Loucy (cell line): Measurements from ENCODE around the gene NDUFAF2.

Experiments
- H2AFZ ChIP-seq: fragments of 200-600 bp; sonication (generic); 2 replicates; pipeline ENCODE4 v1.6.0; 2016; ENCODE audit warnings: antibody characterized with exemption, mild to moderate bottlenecking, low read length, moderate library complexity
- H3F3A ChIP-seq: fragments of 200-600 bp; 2 replicates; pipeline ENCODE4 v1.6.0; 2016; ENCODE audit warnings: antibody characterized with exemption, low read depth, mild to moderate bottlenecking
- H3K27me3 ChIP-seq: fragments of 200-600 bp; sonication (generic); 2 replicates; pipeline ENCODE4 v1.6.1; 2014; ENCODE audit warnings: low read length, mild to moderate bottlenecking; ENCODE audit not compliant: insufficient read depth, poor library complexity, severe bottlenecking
- H3K36me3 ChIP-seq: fragments of 200-600 bp; sonication (generic); 2 replicates; pipeline ENCODE4 v1.6.1; 2016; ENCODE audit warnings: low read length; ENCODE audit not compliant: insufficient read depth
- H3K4me1 ChIP-seq: fragments of 200-600 bp; sonication (generic); 2 replicates; pipeline ENCODE4 v1.5.1; 2014; ENCODE audit warnings: low read length, mild to moderate bottlenecking; ENCODE audit not compliant: insufficient read depth, poor library complexity, severe bottlenecking
- H3K4me2 ChIP-seq: fragments of 200-600 bp; sonication (generic); 2 replicates; pipeline ENCODE4 v1.6.0; 2014; ENCODE audit warnings: antibody characterized with exemption, low read length, low read depth, mild to moderate bottlenecking; ENCODE audit not compliant: poor library complexity, severe bottlenecking
- H3K4me3 ChIP-seq: fragments of 200-600 bp; sonication (generic); 2 replicates; pipeline ENCODE4 v1.5.1; 2014; ENCODE audit warnings: low read length, mild to moderate bottlenecking, mixed read lengths; ENCODE audit not compliant: poor library complexity, severe bottlenecking
- H3K79me2 ChIP-seq: fragments of 200-600 bp; sonication (generic); 2 replicates; pipeline ENCODE4 v1.6.1; 2014; ENCODE audit warnings: low read length; ENCODE audit not compliant: insufficient read depth
- H3K9ac ChIP-seq: fragments of 200-600 bp; sonication (generic); 2 replicates; pipeline ENCODE4 v1.6.0; 2014; ENCODE audit warnings: mild to moderate bottlenecking, low read depth, low read length, moderate library complexity; ENCODE audit not compliant: poor library complexity, severe bottlenecking
- H3K9me2 ChIP-seq: fragments of 200-600 bp; sonication (generic); replicated peaks from 2 replicates; pipeline ENCODE4 v1.6.1; 2016; ENCODE audit warnings: low read depth, low read length, mixed read lengths
- H3K9me3 ChIP-seq: fragments of 200-600 bp; sonication (generic); 2 replicates; pipeline ENCODE4 v1.6.1; 2014; ENCODE audit warnings: mild to moderate bottlenecking, antibody characterized with exemption, low read length, low read depth; ENCODE audit not compliant: insufficient read depth
- H4K20me1 ChIP-seq: fragments of 200-600 bp; sonication (generic); 2 replicates; pipeline ENCODE4 v1.6.0; 2014; ENCODE audit warnings: antibody characterized with exemption, low read length, mild to moderate bottlenecking; ENCODE audit not compliant: insufficient read depth, poor library complexity, severe bottlenecking
- EZH2phosphoT487 ChIP-seq: fragments of 200-600 bp; IDR thresholded peaks from 2 replicates; pipeline ENCODE4 v1.6.1; 2018; ENCODE audit warnings: antibody characterized with exemption, mild to moderate bottlenecking, moderate library complexity, borderline replicate concordance
- TF ChIP-seq, protein P1 (sequence below): fragments of 200-600 bp; sonication (generic); conservative IDR thresholded peaks from 2 replicates; pipeline ENCODE4 v1.5.1; 2014; ENCODE audit warnings: mild to moderate bottlenecking, antibody characterized with exemption, low read length

Gene NDUFAF2

DNA sequence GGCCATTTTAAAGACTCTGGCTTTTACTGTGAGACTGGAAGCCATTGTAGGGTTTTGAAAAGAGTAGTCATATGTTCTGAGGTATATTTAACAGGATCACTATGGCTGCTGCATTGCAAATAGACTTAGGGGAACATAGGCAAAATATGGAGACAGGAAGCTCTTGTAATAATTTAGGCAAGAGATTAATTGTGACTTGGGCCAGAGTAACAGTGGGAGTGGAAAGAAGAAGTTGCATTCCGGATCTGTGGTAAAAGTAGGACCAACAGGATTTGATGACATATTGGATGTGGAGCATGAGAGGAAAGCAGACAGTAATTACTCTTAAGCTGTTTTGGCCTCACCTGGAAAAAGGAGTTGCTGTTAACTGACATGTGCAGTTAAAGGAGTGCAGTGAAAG lies 131.6 kb downstream of the NDUFAF2 start:
- TF ChIP-seq, protein P1, sequence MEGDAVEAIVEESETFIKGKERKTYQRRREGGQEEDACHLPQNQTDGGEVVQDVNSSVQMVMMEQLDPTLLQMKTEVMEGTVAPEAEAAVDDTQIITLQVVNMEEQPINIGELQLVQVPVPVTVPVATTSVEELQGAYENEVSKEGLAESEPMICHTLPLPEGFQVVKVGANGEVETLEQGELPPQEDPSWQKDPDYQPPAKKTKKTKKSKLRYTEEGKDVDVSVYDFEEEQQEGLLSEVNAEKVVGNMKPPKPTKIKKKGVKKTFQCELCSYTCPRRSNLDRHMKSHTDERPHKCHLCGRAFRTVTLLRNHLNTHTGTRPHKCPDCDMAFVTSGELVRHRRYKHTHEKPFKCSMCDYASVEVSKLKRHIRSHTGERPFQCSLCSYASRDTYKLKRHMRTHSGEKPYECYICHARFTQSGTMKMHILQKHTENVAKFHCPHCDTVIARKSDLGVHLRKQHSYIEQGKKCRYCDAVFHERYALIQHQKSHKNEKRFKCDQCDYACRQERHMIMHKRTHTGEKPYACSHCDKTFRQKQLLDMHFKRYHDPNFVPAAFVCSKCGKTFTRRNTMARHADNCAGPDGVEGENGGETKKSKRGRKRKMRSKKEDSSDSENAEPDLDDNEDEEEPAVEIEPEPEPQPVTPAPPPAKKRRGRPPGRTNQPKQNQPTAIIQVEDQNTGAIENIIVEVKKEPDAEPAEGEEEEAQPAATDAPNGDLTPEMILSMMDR, result no peak
- TF ChIP-seq EZH2phosphoT487, result no peak
- H3K9me3 ChIP-seq, result no peaks in the 10 kb centered on the region
- peaks cover 2% of the 10 kb centered on the region for H3K4me1 ChIP-seq
- H3K36me3 ChIP-seq, result no peaks in the 10 kb centered on the region
- no peaks in the 10 kb centered on the region for H3K9me2 ChIP-seq
- H3F3A ChIP-seq, result no peaks in the 10 kb centered on the region
- H3K4me2 ChIP-seq, result no peak overlapping the region
- H3K79me2 ChIP-seq, result no peaks in the 10 kb centered on the region
- H2AFZ ChIP-seq, result no peak overlapping the region
- no peaks in the 10 kb centered on the region for H3K27me3 ChIP-seq
- no peak overlapping the region for H3K4me3 ChIP-seq
- no peak overlapping the region for H3K9ac ChIP-seq
- H4K20me1 ChIP-seq, result no peaks in the 10 kb centered on the region

DNA sequence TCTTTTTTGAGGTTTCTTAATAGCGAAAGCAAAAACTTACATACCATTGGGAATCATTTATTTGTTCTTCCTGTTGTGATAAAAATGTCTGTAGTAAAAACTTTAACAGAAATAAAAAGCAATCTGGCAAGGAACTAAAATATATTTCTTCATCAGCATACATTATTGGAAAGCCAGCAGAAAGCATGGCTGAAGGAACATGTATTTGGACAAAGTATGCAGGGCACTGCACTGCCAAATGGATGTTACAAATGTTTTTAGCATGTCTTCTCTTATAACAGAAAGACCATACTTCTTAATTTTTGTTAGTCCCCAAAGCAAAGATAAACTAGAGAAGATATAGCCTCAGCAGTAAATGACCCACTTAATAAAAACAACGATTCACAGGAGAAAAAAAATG lies 136.7 kb downstream of the NDUFAF2 start:
- Histone ChIP-seq H4K20me1 (no peaks in the 10 kb centered on the region), H3K27me3 (no peaks in the 10 kb centered on the region), H3K9me3 (peaks cover 3% of the 10 kb centered on the region; the same call in 1 of the 2 replicates), H2AFZ (no peak overlapping the region), H3K4me1 (no peaks in the 10 kb centered on the region), H3K4me3 (no peak overlapping the region), H3K9ac (no peak overlapping the region), H3F3A (no peaks in the 10 kb centered on the region), H3K36me3 (no peaks in the 10 kb centered on the region), H3K9me2 (no peaks in the 10 kb centered on the region), H3K79me2 (no peaks in the 10 kb centered on the region), H3K4me2 (no peak overlapping the region)
- TF ChIP-seq, protein P1, result no peak

DNA sequence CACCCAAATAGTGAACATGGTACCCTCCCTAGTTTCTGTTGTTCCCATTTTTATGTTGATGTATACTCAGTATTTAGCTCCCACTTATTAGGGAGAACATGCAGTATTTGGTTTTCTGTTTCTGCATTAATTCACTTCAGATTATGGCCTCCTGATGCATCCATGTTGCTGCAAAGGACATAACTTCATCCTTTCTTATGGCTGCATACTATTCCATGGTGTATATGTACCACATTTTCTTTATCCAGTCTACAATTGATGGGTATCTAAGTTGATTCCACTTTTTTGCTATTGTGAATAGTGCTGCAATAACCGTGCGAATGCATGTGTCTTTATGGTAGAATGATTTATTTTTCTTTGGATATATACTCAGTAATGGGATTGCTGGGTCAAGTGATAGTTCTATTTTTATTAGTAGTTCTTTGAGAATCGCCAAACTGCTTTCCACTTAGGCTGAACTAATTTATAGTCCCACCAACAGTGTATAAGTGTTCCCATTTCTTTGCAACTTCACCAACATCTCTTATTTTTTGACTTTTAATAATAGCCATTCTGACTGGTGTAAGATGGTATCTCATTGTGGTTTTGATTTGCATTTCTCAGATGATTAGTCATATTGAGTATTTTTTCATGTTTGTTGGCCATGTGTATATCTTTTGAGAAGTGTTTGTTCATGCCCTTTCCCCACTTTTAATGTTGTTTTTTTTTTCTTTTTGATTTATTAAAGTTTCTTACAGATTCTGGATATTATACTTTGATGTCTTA lies 137.7 kb downstream of the NDUFAF2 start:
- Histone ChIP-seq H3K27me3 (no peaks in the 10 kb centered on the region), H3K4me2 (no peak overlapping the region), H3K4me3 (no peak overlapping the region), H2AFZ (no peak overlapping the region), H3F3A (no peaks in the 10 kb centered on the region), H3K4me1 (no peaks in the 10 kb centered on the region), H3K79me2 (no peaks in the 10 kb centered on the region), H3K9me3 (peaks cover 3% of the 10 kb centered on the region; the same call in 1 of the 2 replicates), H3K36me3 (no peaks in the 10 kb centered on the region), H4K20me1 (no peaks in the 10 kb centered on the region), H3K9me2 (no peaks in the 10 kb centered on the region), H3K9ac (no peak overlapping the region)
- no peak for TF ChIP-seq EZH2phosphoT487
- TF ChIP-seq, protein P1, result no peak
